Urinary bladder (tissue), 4 donors: ENCODE results near the gene IGF2BP3. TPM values are rescaled to one million over a fixed set of nuclear protein-coding genes. Genes with fewer than 3 reads are reported as not detected.

Source experiments
- DNase-seq: peaks from one replicate; pipeline ENCODE4 v3.0.0-alpha.2; 2015; ENCODE audit errors: extremely low spot score
- H3K27ac ChIP-seq: one replicate; pipeline ENCODE4 v1.5.1; 2013; ENCODE audit warnings: low read depth, mild to moderate bottlenecking, moderate library complexity
- H3K36me3 ChIP-seq: one replicate; pipeline ENCODE4 v1.6.1; 2013; ENCODE audit warnings: mild to moderate bottlenecking, moderate library complexity; ENCODE audit not compliant: insufficient read depth
- H3K4me1 ChIP-seq: one replicate; pipeline ENCODE4 v1.6.1; 2013; ENCODE audit warnings: mild to moderate bottlenecking, moderate library complexity; ENCODE audit not compliant: insufficient read depth
- H3K4me3 ChIP-seq: one replicate; pipeline ENCODE4 v1.5.1; 2013; ENCODE audit warnings: low read depth, low read length
- WGBS: extraction: QIAGEN DNeasy Blood & Tissue Kit; methylation state at CpG from one replicate; pipeline ENCODE4 v1.1.7; 2013; 5-methylcytosine and 5-hydroxymethylcytosine counted together
- polyA plus RNA-seq: library from polyadenylated mRNA; stranded (reverse); fragments of 200-250 nt; gene quantifications from one replicate; pipeline ENCODE4 v1.2.3, GENCODE V29; 2013
- total RNA-seq: library from RNA; depleted of rRNA; stranded (reverse); fragments of >200 nt; gene quantifications from one replicate; pipeline ENCODE4 v1.2.3, GENCODE V29; 2014
- donor health status: healthy with polysubstance abuse.
- donor health status: healthy.

The IGF2BP3 gene
- total and polyA plus RNA-seq, 2 donors = 0.27 to 65.7 TPM

DNA sequence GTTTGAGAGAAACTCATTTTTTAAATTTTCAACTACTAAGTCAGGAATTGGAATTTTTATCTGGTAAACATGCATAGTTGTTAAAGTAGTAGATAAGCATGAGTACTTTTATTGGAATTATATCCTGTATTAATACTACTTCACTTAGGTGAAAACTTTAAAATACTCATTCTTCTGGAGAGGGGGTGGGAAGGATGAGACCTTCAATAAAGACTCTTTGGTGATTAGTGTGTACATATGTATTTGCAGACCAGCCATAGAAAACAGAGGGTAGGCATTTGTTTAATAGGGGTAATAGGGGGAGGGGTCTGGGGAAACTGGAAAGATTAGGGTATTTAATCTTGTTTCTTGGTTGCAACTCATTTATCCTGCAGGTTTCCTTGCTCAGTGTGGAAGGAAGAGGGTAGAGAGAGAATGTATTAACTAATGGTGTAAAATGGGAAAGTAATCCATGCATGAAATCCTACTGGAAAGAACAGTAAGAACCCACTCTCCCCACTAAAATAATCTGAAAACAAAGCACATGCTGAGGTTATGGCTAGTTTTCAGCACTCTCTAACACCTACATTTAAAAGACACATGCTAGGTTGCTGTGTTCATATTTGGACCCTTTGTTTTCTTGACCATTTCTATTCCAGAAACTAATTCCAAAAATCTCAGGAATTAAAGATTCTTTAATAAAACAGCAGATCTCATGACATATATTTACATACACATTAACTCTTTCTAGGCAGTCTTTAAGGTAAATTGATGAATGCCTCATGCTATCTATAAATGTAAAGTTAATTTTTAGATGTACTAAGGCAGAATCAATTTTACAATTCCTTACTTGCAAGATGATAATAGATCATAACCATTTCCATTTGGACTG lies 6.2 kb upstream of the IGF2BP3 start:
- Histone ChIP-seq H3K4me3 (no peak overlapping the region), H3K27ac (no peak overlapping the region), H3K4me1 (no peaks in the 10 kb centered on the region), H3K36me3 (no peaks in the 10 kb centered on the region)
- no peak for DNase-seq

DNA sequence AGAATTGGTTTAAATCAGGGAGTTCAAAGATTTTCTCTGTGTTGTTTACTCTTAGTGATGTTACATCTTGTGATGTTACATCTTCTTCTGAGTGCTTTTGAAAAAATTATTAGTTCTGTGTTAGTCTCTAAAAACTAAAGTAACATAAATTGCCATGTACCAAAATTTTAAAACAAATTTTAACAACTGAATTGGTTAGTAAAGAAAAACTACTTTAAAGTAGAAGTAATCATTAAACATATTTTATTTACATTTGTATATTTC lies 5.2 kb upstream of the IGF2BP3 start:
- no peak for DNase-seq
- no peak overlapping the region for H3K4me3 ChIP-seq
- no peak overlapping the region for H3K27ac ChIP-seq
- H3K36me3 ChIP-seq = no peaks in the 10 kb centered on the region
- no peaks in the 10 kb centered on the region for H3K4me1 ChIP-seq

DNA sequence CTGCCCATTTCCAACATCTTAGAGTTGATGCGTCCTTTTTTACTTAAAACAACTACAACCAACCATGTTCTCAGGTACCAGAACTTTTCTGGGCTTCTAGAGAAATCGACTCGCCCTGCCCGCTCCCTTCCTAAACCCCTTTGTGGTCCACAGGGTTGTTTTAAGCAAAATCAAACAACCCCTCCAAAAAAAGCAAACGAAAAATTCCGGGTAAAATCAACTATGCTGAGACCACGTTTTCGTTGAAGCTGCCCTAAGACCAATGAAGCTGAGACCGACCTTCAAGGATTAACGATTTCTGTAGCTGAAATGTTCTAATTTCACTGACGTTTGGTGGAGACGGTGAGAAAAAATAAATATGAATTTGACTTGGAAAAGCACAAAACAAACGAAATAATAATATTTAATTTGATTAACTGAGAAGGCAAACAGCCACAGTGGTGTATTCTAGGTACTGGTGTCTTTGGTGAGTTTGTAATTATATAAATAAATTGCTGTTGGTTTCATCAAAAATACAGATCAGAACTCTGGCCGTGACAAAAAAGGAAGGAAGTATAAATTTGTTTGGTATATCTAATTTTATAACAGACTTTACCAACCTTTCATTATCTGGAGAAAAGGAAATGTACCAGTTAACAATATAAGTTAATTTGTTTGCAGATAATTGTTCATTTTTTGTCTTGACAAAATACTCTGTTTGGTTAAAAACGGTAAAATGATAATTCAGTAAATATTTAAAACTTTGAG lies 4.7 kb upstream of the IGF2BP3 start:
- Histone ChIP-seq H3K36me3 (no peaks in the 10 kb centered on the region), H3K4me3 (no peak overlapping the region), H3K27ac (no peak overlapping the region), H3K4me1 (no peaks in the 10 kb centered on the region)
- DNase-seq = no peak
- WGBS = 5% methylated on average over 15 of the region's 15 CpGs

DNA sequence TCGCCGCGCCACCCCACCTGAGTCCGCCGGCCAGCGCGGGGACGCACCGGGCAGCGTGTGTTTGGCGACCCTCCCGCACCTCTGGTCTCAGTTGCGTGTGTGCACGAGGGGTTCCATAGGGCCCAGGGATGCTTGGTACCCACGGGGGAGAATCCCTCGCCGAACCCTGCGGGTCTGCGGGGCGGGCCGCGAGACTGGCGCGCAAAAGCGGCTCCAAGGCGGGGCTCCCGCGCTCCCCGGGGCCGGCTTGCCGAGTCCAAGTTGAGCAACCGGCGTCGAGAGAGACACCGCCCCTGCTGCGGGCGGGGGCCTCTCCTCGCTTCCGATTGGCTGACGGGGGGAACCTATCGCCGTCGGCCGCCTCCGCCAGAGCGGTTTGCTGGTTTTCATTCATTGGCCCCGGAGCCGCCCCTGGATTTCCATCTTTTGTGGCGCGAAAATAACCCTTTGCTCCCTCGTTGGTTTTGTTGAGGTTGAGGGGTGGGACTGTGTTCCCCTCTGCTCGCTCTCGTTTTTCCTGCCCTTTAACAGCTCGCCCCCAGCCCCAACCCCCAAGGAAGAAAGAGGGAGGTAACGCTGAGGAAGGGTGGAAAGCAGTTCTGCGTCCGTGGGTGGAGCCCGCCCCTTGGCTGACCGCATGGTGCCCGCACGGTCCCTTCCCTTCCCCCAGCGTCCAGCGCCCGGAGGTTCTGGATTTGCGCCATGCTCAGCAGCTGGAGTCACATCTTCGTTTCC lies 4.0 kb upstream of the IGF2BP3 start:
- under 1% methylated on average over 66 of the region's 66 CpGs for WGBS
- Histone ChIP-seq H3K36me3 (no peaks in the 10 kb centered on the region), H3K27ac (no peak overlapping the region), H3K4me1 (peaks cover 4% of the 10 kb centered on the region), H3K4me3 (peak overlapping the region; percentile 1)
- peak; percentile 94 for DNase-seq

DNA sequence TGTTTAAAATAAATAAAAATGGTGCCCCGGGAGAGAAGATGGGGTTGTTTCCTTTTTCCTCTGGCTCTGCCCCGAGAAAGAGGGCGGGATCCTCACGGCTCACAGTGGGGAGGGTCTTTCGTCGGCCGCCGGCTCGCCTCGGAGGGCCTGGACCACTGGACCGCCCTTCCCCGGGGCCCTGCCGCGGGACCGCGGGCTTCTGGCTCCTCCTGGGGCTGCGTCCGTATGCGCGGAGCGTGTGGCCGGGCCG lies 3.5 kb upstream of the IGF2BP3 start:
- Histone ChIP-seq H3K4me1 (peaks cover 4% of the 10 kb centered on the region), H3K36me3 (no peaks in the 10 kb centered on the region), H3K27ac (no peak overlapping the region), H3K4me3 (peak overlapping the region; percentile 1)
- WGBS = under 1% methylated on average over 23 of the region's 23 CpGs
- DNase-seq = no peak

DNA sequence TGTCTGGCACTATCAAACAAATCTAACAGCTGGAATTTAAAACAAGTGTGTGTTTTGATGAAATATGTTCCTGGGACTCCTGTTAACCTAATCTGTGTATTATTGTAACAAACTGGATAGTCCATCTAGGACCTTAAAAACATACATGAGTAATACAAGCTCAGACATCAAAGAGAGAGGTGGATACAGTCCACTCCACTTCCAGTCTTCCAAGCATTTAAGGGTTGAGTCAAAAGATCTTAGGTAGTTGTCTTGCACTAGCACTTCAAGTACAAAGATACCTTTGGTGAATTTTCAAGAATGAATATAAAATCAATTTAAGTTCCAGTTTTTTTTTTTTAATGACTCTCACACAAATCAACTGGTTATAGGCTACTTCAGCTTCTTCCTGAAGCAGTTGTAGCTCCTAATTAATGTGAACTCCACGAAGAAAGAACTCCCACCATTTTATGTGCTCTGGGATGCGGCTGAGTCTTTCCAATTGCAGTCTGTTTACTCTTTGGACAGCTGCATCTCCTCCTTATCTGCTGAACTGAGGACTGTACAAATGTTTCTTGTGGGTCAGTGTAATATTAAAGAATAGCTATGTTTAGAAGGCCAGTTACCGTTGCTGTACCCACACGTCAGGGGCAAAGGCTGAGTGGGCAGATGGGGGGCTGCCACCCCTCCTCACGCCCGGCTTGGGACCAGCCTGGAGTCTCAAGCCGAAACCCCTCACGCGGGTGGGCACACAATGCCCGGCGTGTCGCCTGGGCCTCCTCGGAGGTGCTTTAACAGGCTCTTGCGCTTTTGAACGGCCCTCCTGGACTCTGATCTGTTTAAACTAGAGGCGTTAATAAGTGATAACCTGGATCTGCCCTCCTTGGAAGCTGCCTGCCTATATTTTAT lies 2.9 kb upstream of the IGF2BP3 start:
- H3K4me3 ChIP-seq = no peak overlapping the region
- peaks cover 4% of the 10 kb centered on the region for H3K4me1 ChIP-seq
- no peak overlapping the region for H3K27ac ChIP-seq
- no peaks in the 10 kb centered on the region for H3K36me3 ChIP-seq
- 15% methylated on average over 16 of the region's 16 CpGs for WGBS
- no peak for DNase-seq

DNA sequence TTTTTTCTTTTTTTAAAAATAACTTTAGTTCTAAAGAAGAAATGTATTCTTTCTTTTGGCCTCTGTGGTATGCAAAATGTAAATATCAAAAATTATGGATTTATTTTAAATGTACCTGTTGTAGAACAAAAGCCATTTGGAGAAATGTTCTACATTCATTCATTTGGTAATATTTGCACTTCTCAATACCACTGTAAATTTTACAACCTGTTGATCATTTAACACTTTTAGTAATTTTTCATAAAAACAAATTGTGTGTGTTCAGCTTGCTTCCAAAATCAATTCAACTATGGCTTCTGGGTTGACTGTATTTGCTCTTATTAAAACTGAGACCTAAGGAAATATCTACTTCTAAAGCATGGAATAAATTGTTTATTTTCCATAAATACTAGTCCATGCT lies 2.3 kb upstream of the IGF2BP3 start:
- Histone ChIP-seq H3K4me3 (no peak overlapping the region), H3K27ac (no peak overlapping the region), H3K36me3 (no peaks in the 10 kb centered on the region), H3K4me1 (peaks cover 4% of the 10 kb centered on the region)
- no peak for DNase-seq

DNA sequence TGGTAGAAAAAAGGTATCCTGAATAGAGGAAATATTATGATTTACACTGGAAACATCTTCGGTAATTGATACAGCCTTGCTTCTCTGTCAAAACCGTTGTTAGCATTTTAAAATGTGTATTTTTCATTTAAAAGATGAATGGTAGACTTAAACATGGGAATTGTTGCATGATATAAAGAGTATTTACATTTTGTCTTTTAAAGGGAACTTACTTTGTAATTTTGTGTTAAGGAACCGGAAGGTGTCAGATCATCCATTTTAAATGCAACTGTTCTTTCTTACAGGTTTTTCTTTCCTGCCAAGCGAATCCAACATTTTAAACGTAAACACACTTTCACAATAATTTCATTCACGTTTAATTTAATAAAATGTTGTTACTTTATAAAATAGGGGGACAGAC lies 1.8 kb upstream of the IGF2BP3 start:
- Histone ChIP-seq H3K36me3 (no peaks in the 10 kb centered on the region), H3K4me1 (peaks cover 4% of the 10 kb centered on the region), H3K4me3 (no peak overlapping the region), H3K27ac (no peak overlapping the region)
- 84% methylated on average over 6 of the region's 6 CpGs for WGBS
- DNase-seq = no peak

DNA sequence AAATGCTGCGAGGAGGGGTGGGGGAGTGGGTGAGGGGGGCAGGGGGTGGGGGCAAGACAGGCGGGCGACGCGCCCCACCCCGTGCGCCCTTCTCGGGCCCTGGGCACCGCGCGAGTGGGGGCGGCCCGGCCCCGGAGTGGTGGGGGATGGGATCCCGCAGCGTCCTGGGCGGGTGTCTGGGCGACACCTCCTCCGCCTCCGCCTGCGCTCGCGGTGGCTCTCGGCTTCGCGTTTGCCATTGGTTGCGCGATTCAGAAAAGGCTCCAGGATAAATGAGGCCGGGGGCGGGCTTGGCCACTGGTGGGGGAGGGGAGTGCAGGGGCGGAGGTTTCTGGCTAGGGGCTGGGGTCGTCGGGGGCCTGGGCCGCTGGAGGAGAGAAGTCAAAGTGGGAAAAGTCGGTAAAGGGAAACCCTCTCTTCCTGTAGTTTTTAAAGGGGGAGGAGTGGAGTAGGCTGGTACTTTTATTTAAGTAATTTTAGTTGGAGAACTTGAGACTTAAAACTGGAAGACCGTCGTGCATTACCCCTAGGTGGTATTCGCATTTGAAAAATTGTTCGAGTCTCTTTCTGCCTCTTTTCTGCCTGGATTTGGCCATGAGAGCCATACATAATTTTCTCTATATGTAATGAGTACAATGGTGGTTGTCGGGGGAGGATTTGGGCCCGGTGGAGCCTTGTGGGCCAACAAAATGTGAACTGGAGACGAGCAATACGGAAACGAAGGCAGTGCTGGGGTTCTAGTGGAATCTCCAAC lies 992 bp upstream of the IGF2BP3 start:
- H3K36me3 ChIP-seq = no peaks in the 10 kb centered on the region
- DNase-seq = no peak
- peak overlapping the region; percentile 4 for H3K4me3 ChIP-seq
- 9% methylated on average over 44 of the region's 44 CpGs for WGBS
- H3K4me1 ChIP-seq = peaks cover 4% of the 10 kb centered on the region
- no peak overlapping the region for H3K27ac ChIP-seq

DNA sequence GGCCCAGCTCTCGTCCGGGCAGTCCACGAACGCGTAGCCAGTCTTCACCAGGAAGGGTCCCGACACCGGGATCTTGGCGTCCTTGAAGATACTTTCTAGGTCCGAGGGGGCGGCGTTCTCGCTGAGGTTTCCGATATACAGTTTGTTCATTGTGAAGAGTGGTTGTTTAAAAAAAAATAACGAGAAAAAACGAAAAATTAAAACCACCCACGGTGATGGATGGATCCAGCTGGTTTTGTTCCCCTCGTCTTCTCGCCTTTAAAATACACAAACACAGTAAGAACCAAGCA lies 385 bp downstream of the IGF2BP3 start:
- Histone ChIP-seq H3K4me3 (peak overlapping the region; percentile 41), H3K4me1 (peaks cover 4% of the 10 kb centered on the region), H3K36me3 (no peaks in the 10 kb centered on the region), H3K27ac (no peak overlapping the region)
- WGBS = 1% methylated on average over 18 of the region's 18 CpGs
- no peak for DNase-seq

DNA sequence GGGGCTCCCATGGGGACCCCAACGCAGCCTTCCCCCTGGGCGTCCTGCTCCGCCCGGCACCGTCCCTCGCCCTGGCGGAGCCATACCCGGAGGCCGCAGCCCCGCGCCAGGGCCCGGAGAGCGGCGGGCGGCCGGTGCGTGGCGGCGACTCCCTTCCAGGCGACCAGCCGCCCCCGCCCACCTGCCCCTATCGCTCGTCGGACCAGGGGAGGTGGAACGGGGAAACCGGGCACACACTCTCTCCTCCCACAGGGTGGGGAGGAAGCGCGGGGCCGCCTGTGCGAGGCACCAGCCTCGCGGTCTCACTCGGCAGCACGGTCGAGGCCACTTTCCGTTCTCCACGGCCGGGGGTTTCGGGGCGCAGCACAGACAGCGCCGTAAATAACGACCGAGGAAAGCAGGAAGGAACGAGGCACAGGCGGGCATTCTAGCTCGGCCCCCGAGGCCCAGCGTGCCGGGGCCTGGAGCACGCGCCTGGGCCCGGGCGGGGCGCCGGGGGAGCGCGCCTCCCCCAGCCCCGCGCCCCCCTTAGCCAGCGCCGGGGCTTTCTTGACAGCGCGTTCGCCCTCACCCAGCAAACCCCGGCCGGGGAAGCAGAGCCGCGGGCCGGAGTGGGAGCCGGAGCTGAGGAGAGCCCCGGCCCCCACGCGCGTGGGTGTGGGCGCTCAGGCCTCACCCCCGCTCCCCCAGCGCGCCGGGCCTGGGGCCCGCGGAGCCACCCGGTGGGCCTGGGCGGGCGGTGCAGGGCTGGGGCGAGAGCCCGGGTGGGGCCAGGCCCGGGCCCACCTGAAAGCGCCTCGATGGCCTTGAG lies 936 bp downstream of the IGF2BP3 start:
- no peak for DNase-seq
- no peaks in the 10 kb centered on the region for H3K36me3 ChIP-seq
- H3K4me1 ChIP-seq = peaks cover 4% of the 10 kb centered on the region
- no peak overlapping the region for H3K27ac ChIP-seq
- H3K4me3 ChIP-seq = peak overlapping the region; percentile 41
- 1% methylated on average over 91 of the region's 91 CpGs for WGBS

DNA sequence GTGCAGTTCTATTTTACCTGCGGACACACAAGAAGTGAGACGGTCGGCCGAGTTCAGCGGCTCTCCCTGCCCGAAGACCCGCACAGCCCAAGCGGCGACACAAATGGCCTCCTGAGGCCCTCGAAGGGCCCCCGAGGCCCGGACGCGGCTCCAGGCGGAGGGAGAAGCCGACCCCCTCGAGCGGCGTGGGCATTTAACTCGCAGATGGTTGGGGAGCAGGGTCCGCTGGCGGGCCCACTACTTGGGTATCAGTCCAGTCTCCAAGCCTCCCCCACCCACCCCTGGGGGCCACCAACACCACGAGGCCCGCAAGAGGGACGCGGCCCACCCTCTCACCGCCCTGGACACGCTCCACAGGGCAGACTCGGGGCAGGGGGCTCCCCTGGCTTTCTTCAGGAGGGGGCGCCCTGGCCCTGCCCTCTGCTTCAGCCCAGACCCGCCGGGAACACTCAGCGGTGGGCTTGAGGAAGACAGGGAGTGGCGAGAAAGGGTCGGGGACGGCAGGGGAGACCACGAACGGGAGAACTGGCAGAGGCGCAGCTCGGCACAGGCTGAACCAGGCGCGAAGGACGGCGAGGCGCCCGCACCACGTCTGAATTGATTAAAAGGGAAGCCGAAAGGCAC lies 1.7 kb downstream of the IGF2BP3 start:
- WGBS = 5% methylated on average over 48 of the region's 48 CpGs
- DNase-seq = no peak
- peaks cover 4% of the 10 kb centered on the region for H3K4me1 ChIP-seq
- H3K27ac ChIP-seq = no peak overlapping the region
- peak overlapping the region; percentile 41 for H3K4me3 ChIP-seq
- no peaks in the 10 kb centered on the region for H3K36me3 ChIP-seq
